WTC11 (cell line): ENCODE data around the gene CNOT10. TPM values are rescaled to one million over a fixed set of nuclear protein-coding genes. Genes with fewer than 3 reads are reported as not detected.

Experiments used
- ATAC-seq: fragments of 200-7000 bp; cut with Tn5 transposase; 2 replicates; pipeline ENCODE4 v1.10.0; 2021; ENCODE audit warnings: mild to moderate bottlenecking, moderate library complexity
- CTCF ChIA-PET: fragments of 300-600 bp; sonication (Branson Sonifier 250); formaldehyde crosslinking; loops from one replicate; lab custom pipeline; 2021; ENCODE audit warnings: antibody characterized with exemption; lab: Charles Lee
- POLR2A ChIA-PET: fragments of 350-600 bp; sonication (Branson Sonifier 250); formaldehyde crosslinking; loops from one replicate; lab custom pipeline; 2021; ENCODE audit warnings: antibody characterized with exemption; lab: Charles Lee
- DNase-seq: peaks from one replicate; pipeline ENCODE4 v3.0.0; 2021; ENCODE audit warnings: low spot score
- H3K27ac Mint-ChIP-seq: 2 replicates; pipeline ENCODE4 v1.8.0; 2021; ENCODE audit warnings: mixed read lengths
- H3K27me3 Mint-ChIP-seq: 2 replicates; pipeline ENCODE4 v1.8.0; 2021; ENCODE audit warnings: low read depth, mild to moderate bottlenecking, moderate library complexity, mixed read lengths
- H3K36me3 Mint-ChIP-seq: 2 replicates; pipeline ENCODE4 v1.8.0; 2021; ENCODE audit warnings: mixed read lengths
- H3K4me1 Mint-ChIP-seq: 2 replicates; pipeline ENCODE4 v1.8.0; 2022; ENCODE audit warnings: mixed read lengths
- H3K4me3 Mint-ChIP-seq: 2 replicates; pipeline ENCODE4 v1.8.0; 2021; ENCODE audit warnings: mild to moderate bottlenecking, moderate library complexity, mixed read lengths
- H3K9me3 Mint-ChIP-seq: 2 replicates; pipeline ENCODE4 v1.8.0; 2021; ENCODE audit warnings: mixed read lengths
- ATF3 ChIP-seq: sonication (generic); formaldehyde crosslinking; conservative IDR thresholded peaks from 2 replicates; pipeline ENCODE4 v1.8.1; 2022; ENCODE audit warnings: mild to moderate bottlenecking, missing genetic modification reagents
- EMX1 ChIP-seq: fragments of 250-450 bp; sonication (Bioruptor Pico); IDR thresholded peaks from 2 replicates; pipeline ENCODE4 v1.8.0; 2021; ENCODE audit warnings: mild to moderate bottlenecking
- FOXP1 ChIP-seq: sonication (generic); formaldehyde crosslinking; IDR thresholded peaks from 2 replicates; pipeline ENCODE4 v1.8.0; 2022; ENCODE audit warnings: missing genetic modification reagents, mild to moderate bottlenecking, moderate library complexity, borderline replicate concordance
- GRHL2 ChIP-seq: fragments of 250-450 bp; sonication (Bioruptor Pico); IDR thresholded peaks from 2 replicates; pipeline ENCODE4 v1.8.0; 2022; ENCODE audit warnings: mild to moderate bottlenecking, moderate library complexity; ENCODE audit not compliant: insufficient replicate concordance, severe bottlenecking
- HMGA2 ChIP-seq: fragments of 250-450 bp; sonication (Bioruptor Pico); IDR thresholded peaks from 2 replicates; pipeline ENCODE4 v1.4.0; 2021; ENCODE audit warnings: mild to moderate bottlenecking, moderate library complexity
- IRF1 ChIP-seq: sonication (generic); formaldehyde crosslinking; IDR thresholded peaks from 2 replicates; pipeline ENCODE4 v1.8.0; 2023; ENCODE audit warnings: missing genetic modification reagents
- KAT7 ChIP-seq: sonication (generic); formaldehyde crosslinking; IDR thresholded peaks from 2 replicates; pipeline ENCODE4 v1.8.1; 2023; ENCODE audit warnings: missing genetic modification reagents, mild to moderate bottlenecking, borderline replicate concordance
- MXD4 ChIP-seq: fragments of 250-450 bp; sonication (Bioruptor Pico); IDR thresholded peaks from 2 replicates; pipeline ENCODE4 v1.8.0; 2021; ENCODE audit warnings: mild to moderate bottlenecking, moderate library complexity, borderline replicate concordance
- MYBL2 ChIP-seq: sonication (generic); formaldehyde crosslinking; IDR thresholded peaks from 2 replicates; pipeline ENCODE4 v1.8.1; 2023; ENCODE audit warnings: mild to moderate bottlenecking, moderate library complexity, missing genetic modification reagents
- NR3C1 ChIP-seq: sonication (generic); formaldehyde crosslinking; conservative IDR thresholded peaks from 2 replicates; pipeline ENCODE4 v1.8.1; 2023; ENCODE audit warnings: low read depth, mild to moderate bottlenecking, missing genetic modification reagents
- OVOL2 ChIP-seq: fragments of 250-450 bp; sonication (Bioruptor Pico); IDR thresholded peaks from 2 replicates; pipeline ENCODE4 v1.9.0; 2021; ENCODE audit warnings: mild to moderate bottlenecking, borderline replicate concordance
- RORB ChIP-seq: fragments of 250-450 bp; sonication (Bioruptor Pico); IDR thresholded peaks from 2 replicates; pipeline ENCODE4 v1.9.0; 2021; ENCODE audit warnings: mild to moderate bottlenecking
- SMAD3 ChIP-seq: sonication (generic); formaldehyde crosslinking; IDR thresholded peaks from 2 replicates; pipeline ENCODE4 v1.8.0; 2022; ENCODE audit warnings: missing genetic modification reagents, mild to moderate bottlenecking, borderline replicate concordance
- TCF7 ChIP-seq: sonication (generic); formaldehyde crosslinking; IDR thresholded peaks from 2 replicates; pipeline ENCODE4 v1.8.0; 2022; ENCODE audit warnings: mild to moderate bottlenecking, low read depth, missing genetic modification reagents, moderate library complexity
- total RNA-seq: library from RNA; stranded (reverse); gene quantifications from 3 replicates; pipeline ENCODE4 v1.2.3, GENCODE V29; 2021
- TF ChIP-seq, protein P1 (sequence below): sonication (generic); formaldehyde crosslinking; conservative IDR thresholded peaks from 2 replicates; pipeline ENCODE4 v1.8.1; 2023; ENCODE audit warnings: mild to moderate bottlenecking, low read depth, missing genetic modification reagents, moderate library complexity
- TF ChIP-seq, protein P2 (sequence below): sonication (generic); formaldehyde crosslinking; IDR thresholded peaks from 2 replicates; pipeline ENCODE4 v1.8.1; 2023; ENCODE audit warnings: mild to moderate bottlenecking, missing genetic modification reagents
- TF ChIP-seq, protein P3 (sequence below): fragments of 250-450 bp; sonication (Bioruptor Pico); conservative IDR thresholded peaks from 2 replicates; pipeline ENCODE4 v1.9.0; 2021; ENCODE audit warnings: mild to moderate bottlenecking
- TF ChIP-seq, protein P4 (sequence below): sonication (generic); formaldehyde crosslinking; IDR thresholded peaks from 2 replicates; pipeline ENCODE4 v1.8.1; 2022; ENCODE audit warnings: mild to moderate bottlenecking, moderate library complexity, missing genetic modification reagents
- TF ChIP-seq, protein P5 (sequence below): sonication (generic); formaldehyde crosslinking; IDR thresholded peaks from 2 replicates; pipeline ENCODE4 v1.8.1; 2023; ENCODE audit warnings: mild to moderate bottlenecking, missing genetic modification reagents, moderate library complexity

Gene CNOT10
- total RNA-seq, 1 experiment from 2014 or later: 38.7 TPM

GRCh38 chr3:32713181-32713580 lies 28.2 kb downstream of the CNOT10 start:
- CTCF ChIA-PET: no interaction called here
- peak overlapping the region; percentile 17; the same call in 1 of the 2 replicates for H3K27ac Mint-ChIP-seq
- no peak for DNase-seq
- peaks cover 45% of the 10 kb centered on the region for H3K36me3 Mint-ChIP-seq
- POLR2A ChIA-PET: no interaction called here
- no peak overlapping the region for H3K4me3 Mint-ChIP-seq
- ATAC-seq: no peak
- no peaks in the 10 kb centered on the region for H3K4me1 Mint-ChIP-seq
- H3K27me3 Mint-ChIP-seq: no peaks in the 10 kb centered on the region
- TF ChIP-seq OVOL2 (no peak), FOXP1 (no peak), MXD4 (no peak), HMGA2 (CRISPR knock-in tag) (no peak), MYBL2 (no peak), SMAD3 (CRISPR knock-in tag) (no peak), KAT7 (CRISPR knock-in tag) (no peak), ATF3 (no peak), EMX1 (no peak), NR3C1 (CRISPR knock-in tag) (no peak), IRF1 (CRISPR knock-in tag) (no peak), GRHL2 (CRISPR knock-in tag) (no peak), RORB (CRISPR knock-in tag) (no peak), TCF7 (CRISPR knock-in tag) (no peak)
- TF ChIP-seq, protein P1, sequence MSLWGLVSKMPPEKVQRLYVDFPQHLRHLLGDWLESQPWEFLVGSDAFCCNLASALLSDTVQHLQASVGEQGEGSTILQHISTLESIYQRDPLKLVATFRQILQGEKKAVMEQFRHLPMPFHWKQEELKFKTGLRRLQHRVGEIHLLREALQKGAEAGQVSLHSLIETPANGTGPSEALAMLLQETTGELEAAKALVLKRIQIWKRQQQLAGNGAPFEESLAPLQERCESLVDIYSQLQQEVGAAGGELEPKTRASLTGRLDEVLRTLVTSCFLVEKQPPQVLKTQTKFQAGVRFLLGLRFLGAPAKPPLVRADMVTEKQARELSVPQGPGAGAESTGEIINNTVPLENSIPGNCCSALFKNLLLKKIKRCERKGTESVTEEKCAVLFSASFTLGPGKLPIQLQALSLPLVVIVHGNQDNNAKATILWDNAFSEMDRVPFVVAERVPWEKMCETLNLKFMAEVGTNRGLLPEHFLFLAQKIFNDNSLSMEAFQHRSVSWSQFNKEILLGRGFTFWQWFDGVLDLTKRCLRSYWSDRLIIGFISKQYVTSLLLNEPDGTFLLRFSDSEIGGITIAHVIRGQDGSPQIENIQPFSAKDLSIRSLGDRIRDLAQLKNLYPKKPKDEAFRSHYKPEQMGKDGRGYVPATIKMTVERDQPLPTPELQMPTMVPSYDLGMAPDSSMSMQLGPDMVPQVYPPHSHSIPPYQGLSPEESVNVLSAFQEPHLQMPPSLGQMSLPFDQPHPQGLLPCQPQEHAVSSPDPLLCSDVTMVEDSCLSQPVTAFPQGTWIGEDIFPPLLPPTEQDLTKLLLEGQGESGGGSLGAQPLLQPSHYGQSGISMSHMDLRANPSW: no peak
- TF ChIP-seq, protein P2, sequence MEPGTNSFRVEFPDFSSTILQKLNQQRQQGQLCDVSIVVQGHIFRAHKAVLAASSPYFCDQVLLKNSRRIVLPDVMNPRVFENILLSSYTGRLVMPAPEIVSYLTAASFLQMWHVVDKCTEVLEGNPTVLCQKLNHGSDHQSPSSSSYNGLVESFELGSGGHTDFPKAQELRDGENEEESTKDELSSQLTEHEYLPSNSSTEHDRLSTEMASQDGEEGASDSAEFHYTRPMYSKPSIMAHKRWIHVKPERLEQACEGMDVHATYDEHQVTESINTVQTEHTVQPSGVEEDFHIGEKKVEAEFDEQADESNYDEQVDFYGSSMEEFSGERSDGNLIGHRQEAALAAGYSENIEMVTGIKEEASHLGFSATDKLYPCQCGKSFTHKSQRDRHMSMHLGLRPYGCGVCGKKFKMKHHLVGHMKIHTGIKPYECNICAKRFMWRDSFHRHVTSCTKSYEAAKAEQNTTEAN (CRISPR knock-in tag): no peak
- TF ChIP-seq, protein P3, sequence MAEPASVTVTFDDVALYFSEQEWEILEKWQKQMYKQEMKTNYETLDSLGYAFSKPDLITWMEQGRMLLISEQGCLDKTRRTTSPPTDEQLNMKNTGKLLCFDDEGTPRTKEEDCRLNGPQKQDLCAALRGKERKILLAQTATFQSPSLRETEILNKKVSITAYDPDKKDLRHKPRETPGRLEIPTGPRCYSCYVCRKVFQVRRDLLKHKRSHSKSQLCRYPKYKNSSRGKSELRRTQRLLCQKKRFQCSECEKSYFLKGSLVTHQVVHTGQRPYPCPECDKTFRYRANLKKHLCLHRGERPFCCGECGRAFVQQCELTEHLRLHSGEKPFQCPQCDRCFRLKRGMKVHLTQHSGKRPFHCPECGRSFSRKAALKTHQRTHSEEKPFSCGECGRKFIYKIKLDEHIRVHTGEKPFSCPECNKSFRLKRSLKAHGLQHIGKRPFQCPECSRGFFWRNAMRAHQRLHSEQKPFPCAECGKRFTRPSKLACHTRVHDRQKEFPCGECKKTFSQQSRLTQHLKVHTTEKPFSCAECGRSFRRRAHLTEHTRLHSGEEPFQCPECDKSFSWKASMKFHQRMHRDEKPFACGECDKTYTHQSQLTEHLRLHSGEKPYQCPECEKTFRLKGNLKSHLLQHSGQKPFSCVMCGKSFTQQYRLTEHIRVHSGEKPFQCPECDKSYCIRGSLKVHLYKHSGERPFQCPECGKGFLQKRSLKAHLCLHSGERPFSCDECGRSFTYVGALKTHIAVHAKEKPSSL (CRISPR knock-in tag): no peak
- TF ChIP-seq, protein P4, sequence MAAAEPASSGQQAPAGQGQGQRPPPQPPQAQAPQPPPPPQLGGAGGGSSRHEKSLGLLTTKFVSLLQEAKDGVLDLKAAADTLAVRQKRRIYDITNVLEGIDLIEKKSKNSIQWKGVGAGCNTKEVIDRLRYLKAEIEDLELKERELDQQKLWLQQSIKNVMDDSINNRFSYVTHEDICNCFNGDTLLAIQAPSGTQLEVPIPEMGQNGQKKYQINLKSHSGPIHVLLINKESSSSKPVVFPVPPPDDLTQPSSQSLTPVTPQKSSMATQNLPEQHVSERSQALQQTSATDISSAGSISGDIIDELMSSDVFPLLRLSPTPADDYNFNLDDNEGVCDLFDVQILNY (CRISPR knock-in tag): no peak
- TF ChIP-seq, protein P5, sequence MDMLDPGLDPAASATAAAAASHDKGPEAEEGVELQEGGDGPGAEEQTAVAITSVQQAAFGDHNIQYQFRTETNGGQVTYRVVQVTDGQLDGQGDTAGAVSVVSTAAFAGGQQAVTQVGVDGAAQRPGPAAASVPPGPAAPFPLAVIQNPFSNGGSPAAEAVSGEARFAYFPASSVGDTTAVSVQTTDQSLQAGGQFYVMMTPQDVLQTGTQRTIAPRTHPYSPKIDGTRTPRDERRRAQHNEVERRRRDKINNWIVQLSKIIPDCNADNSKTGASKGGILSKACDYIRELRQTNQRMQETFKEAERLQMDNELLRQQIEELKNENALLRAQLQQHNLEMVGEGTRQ (CRISPR knock-in tag): no peak
- H3K9me3 Mint-ChIP-seq: no peaks in the 10 kb centered on the region
